ENCODE results near the gene OR2T8. TPM values are rescaled to one million over a fixed set of nuclear protein-coding genes. Genes with fewer than 3 reads are reported as not detected.

OR2T8 gene
- total and polyA plus RNA-seq, 10 of the 15 experiments (the other 5 are each of a cell fraction or from before 2014, with no cell fraction given): not detected

- no peak for TF ChIP-seq SIX5 (IDR thresholded peaks at IDR 0.05; ENCODE audit: low read depth, low read length, severe bottlenecking)
Measured at GRCh38 chr1:247933989-247934388, 13.9 kb downstream of the OR2T8 start (continued).

GRCh38 chr1:247935781-247936180 is 15.7 kb downstream of the OR2T8 start:
- POLR2A ChIA-PET: no interaction called here
- H3K27ac ChIP-seq (ENCODE audit: control insufficient read depth, insufficient read depth): no peak overlapping the region
- intact Hi-C loops (cut with micrococcal nuclease; ENCODE audit: unreplicated experiment) (loop anchor here (5.0 to 10.0 kb wide), 2 partner anchors 307 to 749 kb away; no protein-coding TSS in a partner anchor), in situ Hi-C loops (cut with MboI) (no loop called here)
- H3K4me3 ChIP-seq: no peak overlapping the region
- no TSS peak for BruUV-seq (replicated peaks)
- DNase-seq (ENCODE audit: low read depth, low spot score): no peak
- no peak overlapping the region for H3K9ac ChIP-seq (ENCODE audit: control insufficient read depth, insufficient read depth, low read length)
- 92% methylated on average over 9 of the region's 9 CpGs for WGBS (ENCODE audit: insufficient coverage, insufficient replicate concordance, low lambda C conversion rate, missing lambda C conversion rate)
- CTCF ChIA-PET: no interaction called here
- H3K27me3 ChIP-seq (replicated peaks in 1 of 2; ENCODE audit: control insufficient read depth in 2 of 2, insufficient read depth in 2 of 2, low read length in 1 of 2): no peaks in the 10 kb centered on the region
- H4K20me1 ChIP-seq (ENCODE audit: control insufficient read depth, insufficient read depth): no peaks in the 10 kb centered on the region
- SMC1A ChIA-PET (ENCODE audit: uncharacterized antibody, unreplicated experiment): no interaction called here
- FAIRE-seq: no peak
- RAD21 ChIA-PET (ENCODE audit: unreplicated experiment): no interaction called here
- H2AFZ ChIP-seq (ENCODE audit: control insufficient read depth, low read depth, low read length): no peak overlapping the region
- no peak for ATAC-seq
- no peak overlapping the region for H3K4me2 ChIP-seq (ENCODE audit: control insufficient read depth, insufficient read depth)
- H3K4me1 ChIP-seq (ENCODE audit: control insufficient read depth, insufficient read depth, low read length): no peaks in the 10 kb centered on the region
- no peaks in the 10 kb centered on the region for H3K36me3 ChIP-seq (ENCODE audit: control insufficient read depth in 2 of 2, insufficient read depth in 2 of 2, low read length in 1 of 2)
- H3K79me2 ChIP-seq (ENCODE audit: control insufficient read depth, insufficient read depth, low read length): no peaks in the 10 kb centered on the region
- no peaks in the 10 kb centered on the region; the same call in 2 of the 3 replicates for H3K9me3 ChIP-seq (replicated peaks; ENCODE audit: control insufficient read depth, insufficient read depth, low read length)
- TF ChIP-seq MEF2B (IDR thresholded peaks at IDR 0.05; ENCODE audit: partially characterized antibody, poor library complexity, severe bottlenecking): no peak
- no peak for TF ChIP-seq ATF7 (IDR thresholded peaks at IDR 0.05; ENCODE audit: low read depth)
- TF ChIP-seq ZBTB33 (IDR thresholded peaks at IDR 0.05): no peak
- TF ChIP-seq CHD1 (IDR thresholded peaks at IDR 0.05; ENCODE audit: low read depth, low read length): no peak
- no peak for TF ChIP-seq CBX5 (IDR thresholded peaks at IDR 0.05; ENCODE audit: low read depth)
- TF ChIP-seq, protein P1, sequence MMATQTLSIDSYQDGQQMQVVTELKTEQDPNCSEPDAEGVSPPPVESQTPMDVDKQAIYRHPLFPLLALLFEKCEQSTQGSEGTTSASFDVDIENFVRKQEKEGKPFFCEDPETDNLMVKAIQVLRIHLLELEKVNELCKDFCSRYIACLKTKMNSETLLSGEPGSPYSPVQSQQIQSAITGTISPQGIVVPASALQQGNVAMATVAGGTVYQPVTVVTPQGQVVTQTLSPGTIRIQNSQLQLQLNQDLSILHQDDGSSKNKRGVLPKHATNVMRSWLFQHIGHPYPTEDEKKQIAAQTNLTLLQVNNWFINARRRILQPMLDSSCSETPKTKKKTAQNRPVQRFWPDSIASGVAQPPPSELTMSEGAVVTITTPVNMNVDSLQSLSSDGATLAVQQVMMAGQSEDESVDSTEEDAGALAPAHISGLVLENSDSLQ (IDR thresholded peaks at IDR 0.05): no peak
- no peak for TF ChIP-seq GATAD2B (conservative IDR thresholded peaks at IDR 0.05; ENCODE audit: low read depth)
- no peak for TF ChIP-seq MYB (IDR thresholded peaks at IDR 0.05; ENCODE audit: borderline replicate concordance, low read depth, low read length)
- no peak for TF ChIP-seq HDAC6 (IDR thresholded peaks at IDR 0.05; ENCODE audit: unreplicated experiment)
- no peak for TF ChIP-seq TAF1 (IDR thresholded peaks at IDR 0.05; ENCODE audit: borderline replicate concordance, low read depth, low read length)
- TF ChIP-seq MTA2 (IDR thresholded peaks at IDR 0.05; ENCODE audit: low read depth): no peak
- no peak for TF ChIP-seq MXI1 (IDR thresholded peaks at IDR 0.05; ENCODE audit: low read depth, low read length)
- no peak for TF ChIP-seq ZBTB4 (CRISPR knock-in tag; IDR thresholded peaks at IDR 0.05)
- TF ChIP-seq CBX3 (IDR thresholded peaks at IDR 0.05; ENCODE audit: borderline replicate concordance, low read depth): no peak
- TF ChIP-seq ZSCAN29 (IDR thresholded peaks at IDR 0.05): no peak
- TF ChIP-seq RAD21 (IDR thresholded peaks at IDR 0.05; ENCODE audit: insufficient read depth, low read depth, low read length): no peak
- no peak for TF ChIP-seq DPF2 (IDR thresholded peaks at IDR 0.05)
